GM18526 (cell line): ENCODE measurements around the gene PRR19.

Experiments used
- POLR2A ChIP-seq: IDR thresholded peaks from 3 replicates; pipeline ENCODE4 v1.6.1; 2011; ENCODE audit not compliant: insufficient read length; ENCODE audit errors: extremely low read depth

PRR19 gene

DNA sequence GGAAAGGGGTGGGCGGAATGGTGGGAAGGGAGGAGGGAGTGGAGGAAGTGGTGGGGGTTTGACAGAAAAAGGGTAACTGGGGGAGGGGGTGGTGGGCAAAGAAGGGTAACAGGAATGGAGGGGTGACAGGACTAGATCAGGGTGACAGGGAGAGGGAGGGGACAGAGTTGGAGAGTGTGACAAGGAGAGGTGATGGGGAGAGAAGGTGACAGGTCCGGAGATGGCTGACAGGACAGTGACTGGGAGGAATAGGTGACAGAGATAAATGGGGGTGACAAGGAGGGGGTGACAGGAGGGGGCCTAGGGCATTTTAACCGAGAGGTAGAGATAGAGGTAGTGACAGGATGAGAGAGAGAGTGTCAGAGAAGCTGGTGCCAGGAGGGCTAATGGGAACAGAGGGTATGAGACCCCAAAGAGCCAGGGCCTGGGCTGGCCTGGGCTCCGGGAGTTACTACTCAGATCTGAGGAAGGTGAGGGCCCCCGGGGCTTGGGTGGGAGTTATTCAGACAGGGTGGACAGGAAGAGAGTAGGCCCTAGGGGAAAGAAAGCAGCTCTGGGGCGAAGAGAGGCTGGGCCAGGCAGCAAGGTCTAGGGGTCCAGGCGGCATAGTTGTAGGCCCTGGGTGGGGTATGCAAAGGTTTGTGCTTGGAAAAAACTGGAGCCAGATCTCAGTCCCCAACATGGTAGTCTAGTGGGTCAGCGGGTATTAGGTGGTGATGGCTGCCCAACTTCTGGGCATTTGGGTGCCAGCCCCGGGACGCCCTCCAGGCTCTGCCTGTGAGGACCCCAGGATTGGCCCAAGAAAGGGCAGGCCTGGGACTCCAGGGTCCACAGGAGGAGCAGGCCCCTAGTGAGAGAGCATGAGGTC lies 32.2 kb upstream of the PRR19 start:
- no peak for TF ChIP-seq POLR2A

DNA sequence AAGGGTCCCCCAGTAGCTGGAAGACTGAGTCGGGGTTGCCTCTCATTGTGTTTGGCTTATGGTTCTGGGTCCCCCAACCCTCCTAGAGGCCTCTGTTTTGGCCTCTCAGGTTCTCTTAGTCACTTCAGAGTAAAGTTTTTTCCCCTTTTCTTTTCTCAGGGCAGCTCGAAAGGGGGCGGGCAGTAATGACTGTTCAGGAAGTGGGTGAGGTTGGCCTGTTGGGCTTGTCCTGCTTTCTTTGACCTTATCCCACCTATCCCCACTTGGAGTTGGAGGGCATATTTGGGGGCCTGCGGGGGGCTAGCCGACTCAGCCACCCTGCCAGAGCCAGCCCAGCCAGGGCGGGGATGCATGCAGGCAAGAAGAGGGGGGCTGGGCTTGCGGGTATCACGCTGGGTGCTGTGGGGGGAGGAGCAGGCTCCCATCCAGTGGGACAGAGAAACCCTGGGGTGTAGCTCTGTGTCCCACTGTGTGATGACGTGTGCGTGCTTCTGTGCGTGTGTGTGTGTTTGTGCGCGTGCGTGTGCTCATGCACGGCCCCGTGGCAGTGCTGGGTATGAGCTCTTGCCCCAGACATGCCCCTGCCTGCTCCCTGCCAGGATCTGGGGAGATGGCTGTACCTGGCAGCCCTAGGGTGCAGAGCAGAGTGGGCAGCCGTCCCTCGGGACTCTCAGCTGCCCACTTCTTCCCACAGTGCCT lies 31.4 kb upstream of the PRR19 start:
- TF ChIP-seq POLR2A = peak; percentile 41

DNA sequence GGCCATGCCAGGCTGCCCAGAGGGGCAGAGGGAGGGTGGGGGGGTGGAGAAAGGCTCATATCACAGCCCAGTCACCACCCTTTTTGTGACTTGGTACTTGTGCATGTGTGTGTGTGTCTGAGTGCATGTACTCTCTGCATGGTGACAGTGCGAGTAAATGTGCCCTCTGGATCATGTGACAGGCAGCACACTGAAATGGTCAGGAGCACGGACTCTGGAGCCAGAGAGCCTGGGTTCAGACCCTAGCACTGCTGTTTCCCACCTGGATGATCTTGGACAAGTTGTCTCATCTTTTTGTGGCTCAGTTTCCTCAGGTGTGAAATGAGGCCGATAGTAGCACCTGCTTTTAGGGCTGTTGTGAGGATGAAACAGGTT lies 30.9 kb upstream of the PRR19 start:
- no peak for TF ChIP-seq POLR2A

DNA sequence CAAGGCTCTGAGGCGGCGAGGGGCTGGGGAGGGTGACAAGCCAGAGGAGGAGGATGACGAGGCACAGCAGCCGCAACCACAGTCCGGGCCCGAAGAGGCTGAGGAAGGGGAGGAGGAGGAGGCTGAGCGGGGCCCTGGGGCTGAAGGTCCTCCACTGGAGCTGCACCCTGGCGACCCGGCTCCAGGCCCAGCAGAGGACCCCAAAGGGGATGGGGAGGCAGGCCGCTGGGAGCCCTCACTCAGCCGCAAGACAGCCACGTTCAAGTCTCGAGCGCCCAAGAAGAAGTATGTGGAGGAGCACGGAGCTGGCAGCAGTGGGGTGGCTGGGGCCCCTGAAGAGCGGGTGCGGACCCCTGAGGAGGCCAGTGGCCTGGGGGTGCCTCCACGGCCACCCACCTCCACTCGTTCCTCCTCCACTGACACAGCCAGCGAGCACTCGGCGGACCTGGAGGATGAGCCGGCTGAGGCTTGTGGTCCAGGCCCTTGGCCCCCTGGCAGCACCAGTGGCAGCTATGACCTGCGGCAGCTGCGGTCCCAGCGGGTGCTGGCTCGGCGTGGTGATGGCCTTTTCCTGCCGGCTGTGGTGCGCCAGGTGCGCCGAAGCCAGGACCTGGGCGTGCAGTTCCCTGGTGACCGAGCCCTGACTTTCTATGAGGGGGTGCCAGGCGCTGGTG lies 29.9 kb upstream of the PRR19 start:
- TF ChIP-seq POLR2A = no peak

DNA sequence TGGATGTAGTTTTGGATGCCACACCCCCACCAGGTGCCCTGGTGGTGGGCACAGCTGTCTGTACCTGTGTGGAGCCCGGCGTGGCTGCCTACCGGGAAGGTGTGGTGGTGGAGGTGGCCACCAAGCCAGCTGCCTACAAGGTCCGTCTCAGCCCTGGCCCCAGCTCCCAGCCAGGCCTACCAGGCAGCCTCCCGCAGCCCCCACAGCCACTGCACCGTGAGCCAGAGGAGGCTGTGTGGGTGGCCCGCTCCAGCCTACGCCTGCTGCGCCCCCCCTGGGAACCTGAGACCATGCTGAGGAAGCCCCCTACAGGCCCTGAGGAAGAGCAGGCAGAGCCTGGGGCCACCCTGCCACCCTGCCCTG lies 29.4 kb upstream of the PRR19 start:
- no peak for TF ChIP-seq POLR2A

DNA sequence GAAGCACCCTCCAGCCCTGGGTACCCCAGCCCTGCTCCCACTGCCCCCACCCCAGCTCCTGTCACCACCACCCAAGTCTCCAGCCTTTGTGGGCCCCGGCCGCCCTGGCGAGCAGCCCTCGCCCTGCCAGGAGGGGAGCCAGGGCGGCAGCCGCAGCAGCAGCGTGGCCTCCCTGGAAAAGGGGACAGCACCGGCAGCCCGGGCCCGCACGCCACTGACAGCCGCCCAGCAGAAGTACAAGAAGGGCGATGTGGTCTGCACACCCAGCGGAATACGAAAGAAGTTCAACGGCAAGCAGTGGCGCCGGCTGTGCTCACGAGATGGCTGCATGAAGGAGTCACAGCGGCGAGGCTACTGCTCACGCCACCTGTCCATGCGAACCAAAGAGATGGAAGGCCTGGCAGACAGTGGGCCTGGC lies 28.9 kb upstream of the PRR19 start:
- no peak for TF ChIP-seq POLR2A

DNA sequence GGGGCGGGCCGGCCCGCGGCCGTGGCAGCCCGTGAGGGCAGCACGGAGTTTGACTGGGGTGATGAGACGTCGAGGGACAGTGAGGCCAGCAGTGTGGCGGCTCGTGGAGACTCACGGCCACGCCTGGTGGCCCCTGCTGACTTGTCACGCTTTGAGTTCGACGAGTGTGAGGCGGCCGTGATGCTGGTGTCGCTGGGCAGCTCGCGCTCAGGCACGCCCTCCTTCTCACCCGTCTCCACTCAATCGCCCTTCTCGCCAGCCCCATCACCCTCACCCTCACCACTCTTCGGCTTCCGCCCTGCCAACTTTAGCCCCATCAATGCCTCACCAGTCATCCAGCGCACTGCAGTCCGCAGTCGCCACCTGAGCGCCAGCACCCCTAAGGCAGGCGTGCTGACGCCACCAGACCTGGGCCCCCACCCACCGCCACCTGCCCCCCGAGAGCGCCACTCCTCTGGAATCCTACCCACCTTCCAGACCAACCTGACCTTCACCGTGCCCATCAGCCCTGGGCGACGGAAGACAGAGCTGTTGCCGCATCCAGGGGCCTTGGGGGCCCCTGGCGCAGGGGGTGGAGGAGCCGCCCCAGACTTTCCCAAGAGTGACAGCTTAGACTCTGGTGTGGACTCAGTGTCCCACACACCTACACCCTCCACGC lies 28.4 kb upstream of the PRR19 start:
- no peak for TF ChIP-seq POLR2A

DNA sequence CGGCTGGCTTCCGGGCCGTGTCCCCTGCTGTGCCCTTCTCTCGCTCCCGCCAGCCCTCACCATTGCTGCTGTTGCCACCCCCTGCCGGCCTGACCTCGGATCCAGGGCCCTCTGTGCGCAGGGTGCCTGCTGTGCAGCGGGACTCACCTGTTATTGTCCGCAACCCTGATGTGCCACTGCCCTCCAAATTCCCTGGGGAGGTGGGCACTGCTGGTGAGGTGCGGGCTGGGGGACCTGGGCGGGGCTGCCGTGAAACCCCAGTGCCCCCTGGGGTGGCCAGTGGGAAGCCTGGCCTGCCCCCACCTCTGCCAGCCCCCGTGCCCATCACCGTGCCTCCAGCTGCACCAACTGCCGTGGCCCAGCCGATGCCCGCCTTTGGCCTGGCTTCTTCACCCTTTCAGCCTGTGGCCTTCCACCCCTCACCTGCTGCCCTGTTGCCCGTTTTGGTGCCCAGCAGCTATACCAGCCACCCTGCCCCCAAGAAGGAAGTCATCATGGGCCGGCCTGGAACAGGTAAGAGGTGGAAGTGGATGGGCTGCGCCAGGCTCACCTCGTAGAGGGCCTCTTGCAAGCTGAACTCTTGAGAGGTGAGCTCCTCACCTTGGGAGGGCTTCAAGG lies 27.8 kb upstream of the PRR19 start:
- TF ChIP-seq POLR2A = no peak

DNA sequence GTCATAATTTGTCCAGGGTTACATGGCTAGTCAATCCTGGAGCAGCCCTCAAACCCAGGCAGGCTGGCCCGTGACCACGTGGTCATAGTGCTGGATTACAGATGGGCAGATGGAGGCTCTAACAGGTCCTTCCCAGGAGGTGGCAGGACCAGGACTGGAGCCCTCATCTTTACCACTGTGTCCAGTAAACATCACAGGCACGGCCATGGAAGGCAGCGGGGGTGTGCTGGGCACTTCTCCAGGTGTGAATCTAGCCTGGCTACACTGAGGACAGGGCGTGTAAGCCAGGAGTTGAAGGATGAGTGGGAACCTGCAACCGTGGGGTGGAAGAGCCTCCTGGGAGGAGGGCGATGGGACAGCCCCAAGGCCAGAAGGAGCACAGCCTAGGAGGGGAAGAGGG lies 26.8 kb upstream of the PRR19 start:
- no peak for TF ChIP-seq POLR2A

DNA sequence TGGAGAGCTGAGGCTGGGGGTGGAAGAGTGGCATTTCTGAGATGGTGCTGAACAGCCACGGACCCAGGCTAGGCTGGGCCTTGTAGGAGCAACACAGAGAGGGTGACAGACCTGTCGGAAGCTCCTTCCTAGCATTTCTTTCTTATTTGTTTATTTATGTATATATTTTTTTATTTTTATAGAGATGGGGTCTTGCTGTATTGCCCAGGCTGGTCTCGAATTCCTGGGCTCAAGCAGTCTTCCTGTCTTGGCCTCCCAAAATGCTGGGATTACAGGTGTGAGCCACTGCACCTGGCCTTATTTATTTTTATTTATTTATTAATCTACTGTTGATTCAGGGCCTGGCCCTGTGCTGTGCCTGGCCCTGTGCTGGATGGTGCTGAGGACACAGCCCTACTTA lies 26.4 kb upstream of the PRR19 start:
- no peak for TF ChIP-seq POLR2A

DNA sequence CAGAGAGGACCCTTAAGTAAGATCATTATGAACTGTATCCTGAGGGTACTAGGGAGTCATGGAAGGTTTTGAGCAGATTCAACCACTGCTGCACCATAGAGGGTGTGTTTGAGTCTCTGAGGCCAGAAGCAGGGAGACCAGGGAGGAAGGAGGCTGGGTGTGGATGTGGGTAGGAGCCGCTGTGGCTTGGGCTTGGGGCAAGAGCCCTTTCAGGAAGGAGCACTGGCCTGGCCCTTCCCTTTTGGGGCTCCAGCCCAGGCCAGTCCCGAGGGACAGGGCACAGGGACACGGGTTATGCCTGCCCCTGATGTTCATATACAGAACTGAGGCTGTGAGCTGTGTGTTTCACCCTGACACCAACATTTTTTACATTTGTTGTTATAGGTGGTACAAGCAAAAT lies 25.6 kb upstream of the PRR19 start:
- no peak for TF ChIP-seq POLR2A

DNA sequence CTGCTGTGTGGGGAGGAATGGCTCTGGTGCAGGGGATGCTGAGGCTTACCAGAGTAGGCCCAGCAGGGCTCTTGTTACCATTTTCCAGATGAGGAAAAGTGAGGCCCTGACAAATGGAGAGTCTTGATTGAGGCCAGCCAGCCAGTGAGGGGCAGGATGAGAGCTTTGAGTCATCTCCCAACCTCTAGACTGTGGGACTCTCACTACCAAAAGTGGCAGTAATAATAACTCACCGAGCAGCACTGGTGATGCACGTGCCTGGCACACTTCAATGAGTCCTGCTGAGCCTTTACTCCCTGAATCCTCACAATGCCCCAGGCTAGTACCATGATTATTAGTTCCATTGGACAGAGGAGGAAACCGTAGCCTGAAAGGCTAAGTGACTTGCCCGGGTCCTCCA lies 25.1 kb upstream of the PRR19 start:
- no peak for TF ChIP-seq POLR2A

DNA sequence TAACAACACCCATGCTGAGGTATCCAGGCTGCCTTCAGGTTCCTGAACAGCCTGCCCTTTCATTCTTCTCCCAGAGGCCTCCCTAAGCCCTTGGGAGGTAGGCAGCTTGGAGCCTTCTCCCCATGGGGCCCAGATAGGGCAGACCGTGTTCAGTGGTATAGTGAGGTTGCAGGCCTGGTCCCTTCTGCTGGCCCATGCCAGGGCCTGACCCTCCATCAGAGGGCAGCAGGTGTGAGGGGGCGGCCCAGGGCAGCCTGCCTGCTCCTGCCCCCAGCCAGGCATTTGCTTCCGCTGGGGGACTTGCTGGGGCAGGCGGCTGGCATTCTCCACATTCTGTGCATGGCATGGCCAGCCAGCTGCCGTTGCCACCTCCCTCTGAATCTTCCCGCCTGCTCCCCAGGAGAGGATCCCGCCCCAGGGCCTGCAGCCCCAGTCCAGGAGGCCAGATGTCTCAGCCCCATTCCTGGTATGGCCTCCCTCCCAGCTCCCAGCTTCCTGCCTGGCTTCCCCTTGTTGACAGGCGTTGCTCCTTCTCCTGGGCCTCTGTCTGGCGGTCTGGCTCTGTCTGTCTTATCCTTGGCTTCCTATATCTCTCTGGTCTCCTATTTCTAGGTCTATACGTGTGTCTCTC lies 24.0 kb upstream of the PRR19 start:
- TF ChIP-seq POLR2A = no peak

DNA sequence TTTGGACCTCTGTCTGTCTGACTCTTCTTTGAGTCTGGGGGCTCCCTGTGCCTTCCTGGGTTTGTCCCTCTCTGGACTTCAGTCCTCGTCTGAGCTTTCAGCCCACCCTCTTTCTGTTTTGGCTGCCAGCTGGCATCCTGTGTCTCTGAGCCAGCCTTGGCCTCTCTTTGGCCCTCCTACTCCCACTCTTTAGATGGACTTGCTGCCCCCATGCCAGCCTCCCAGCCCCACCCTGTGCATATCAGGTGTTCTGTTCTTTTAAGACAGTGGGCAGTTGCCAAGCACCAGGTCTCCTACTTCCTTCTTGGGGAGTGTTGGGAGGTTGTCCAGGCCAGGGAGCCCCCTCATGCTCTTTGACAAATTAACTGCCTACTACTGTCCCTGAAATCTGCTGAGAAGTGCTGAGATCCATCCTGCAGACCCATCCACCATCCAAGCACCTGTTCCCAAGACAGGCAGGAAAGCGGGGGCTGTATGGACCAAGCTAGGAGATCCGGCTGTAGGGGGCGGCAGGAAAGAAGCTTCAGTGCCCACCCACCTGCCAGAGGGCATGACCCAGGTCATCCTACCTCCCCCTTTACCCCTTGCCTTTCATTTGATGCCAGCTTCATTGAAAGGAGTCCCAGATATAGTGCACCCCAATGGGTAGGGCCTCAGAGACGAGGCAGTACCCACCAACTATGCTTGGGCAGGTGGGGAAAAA lies 23.3 kb upstream of the PRR19 start:
- no peak for TF ChIP-seq POLR2A
